ENCODE results near the gene ARRB1. TPM values are rescaled to one million over a fixed set of nuclear protein-coding genes. Genes with fewer than 3 reads are reported as not detected.

ARRB1 gene
- total RNA-seq, 2 donors from 2014 or later, result 27.1 to 30.6 TPM

- DNase-seq (ENCODE audit: low spot score) (no peak), ATAC-seq (ENCODE audit: insufficient number of reproducible peaks, low FRiP score, low read depth) (no peak)
- no peaks in the 10 kb centered on the region for H3K4me1 ChIP-seq (ENCODE audit: control insufficient read depth in 1 of 2, low read depth in 2 of 2)
- H3K4me3 ChIP-seq, result no peak overlapping the region
- no peaks in the 10 kb centered on the region for H3K36me3 ChIP-seq
- H3K27ac ChIP-seq, result no peak overlapping the region
- H3K9me3 ChIP-seq, result peaks cover 6% of the 10 kb centered on the region
- no peaks in the 10 kb centered on the region for H3K27me3 ChIP-seq (replicated peaks; ENCODE audit: insufficient read depth)
- TF ChIP-seq CTCF (IDR thresholded peaks at IDR 0.05), result no peak
Measured at GRCh38 chr11:75254326-75254725, 97.1 kb downstream of the ARRB1 start.

- Histone ChIP-seq H3K27ac (no peak overlapping the region), H3K4me1 (ENCODE audit: control insufficient read depth in 1 of 2, low read depth in 2 of 2) (peaks cover 0 to 4% of the 10 kb centered on the region in 2 donors), H3K9me3 (peaks cover 6% of the 10 kb centered on the region), H3K36me3 (no peaks in the 10 kb centered on the region), H3K4me3 (no peak overlapping the region), H3K27me3 (replicated peaks; ENCODE audit: insufficient read depth) (no peaks in the 10 kb centered on the region)
- no peak for ATAC-seq (ENCODE audit: insufficient number of reproducible peaks, low FRiP score, low read depth)
- no peak for DNase-seq (ENCODE audit: low spot score)
- TF ChIP-seq CTCF (IDR thresholded peaks at IDR 0.05), result no peak
Measured at GRCh38 chr11:75249704-75250103, 101.8 kb downstream of the ARRB1 start.

GRCh38 chr11:75248924-75249256, 102.6 kb downstream of the ARRB1 start:
- H3K4me1 ChIP-seq (ENCODE audit: control insufficient read depth in 1 of 2, low read depth in 2 of 2), result peaks cover 0 to 4% of the 10 kb centered on the region in 2 donors
- no peaks in the 10 kb centered on the region for H3K27me3 ChIP-seq (replicated peaks; ENCODE audit: insufficient read depth)
- TF ChIP-seq CTCF (IDR thresholded peaks at IDR 0.05), result peak; percentile 16
- no peak overlapping the region for H3K27ac ChIP-seq
- ATAC-seq (ENCODE audit: insufficient number of reproducible peaks, low FRiP score, low read depth) (no peak), DNase-seq (ENCODE audit: low spot score) (no peak)
- H3K36me3 ChIP-seq, result no peaks in the 10 kb centered on the region
- no peak overlapping the region for H3K4me3 ChIP-seq
- H3K9me3 ChIP-seq, result peaks cover 6% of the 10 kb centered on the region

GRCh38 chr11:75246671-75247350, 104.7 kb downstream of the ARRB1 start:
- no peaks in the 10 kb centered on the region for H3K36me3 ChIP-seq
- no peak overlapping the region for H3K4me3 ChIP-seq
- ATAC-seq (ENCODE audit: insufficient number of reproducible peaks, low FRiP score, low read depth) (no peak), DNase-seq (ENCODE audit: low spot score) (no peak)
- no peaks in the 10 kb centered on the region for H3K27me3 ChIP-seq (replicated peaks; ENCODE audit: insufficient read depth)
- H3K27ac ChIP-seq, result no peak overlapping the region
- H3K9me3 ChIP-seq, result no peaks in the 10 kb centered on the region
- H3K4me1 ChIP-seq (ENCODE audit: control insufficient read depth in 1 of 2, low read depth in 2 of 2), result peaks cover 2 to 10% of the 10 kb centered on the region in 2 donors
- no peak for TF ChIP-seq CTCF (IDR thresholded peaks at IDR 0.05)

GRCh38 chr11:75246006-75246670, 105.3 kb downstream of the ARRB1 start:
- Histone ChIP-seq H3K27ac (no peak overlapping the region), H3K36me3 (no peaks in the 10 kb centered on the region), H3K9me3 (no peaks in the 10 kb centered on the region), H3K27me3 (replicated peaks; ENCODE audit: insufficient read depth) (no peaks in the 10 kb centered on the region), H3K4me1 (ENCODE audit: control insufficient read depth in 1 of 2, low read depth in 2 of 2) (peaks cover 2 to 13% of the 10 kb centered on the region in 2 donors), H3K4me3 (no peak overlapping the region)
- ATAC-seq (ENCODE audit: insufficient number of reproducible peaks, low FRiP score, low read depth) (no peak), DNase-seq (ENCODE audit: low spot score) (no peak)
- no peak for TF ChIP-seq CTCF (IDR thresholded peaks at IDR 0.05)
